SK-N-SH (cell line): ENCODE data around the gene WNT3. TPM values are rescaled to one million over a fixed set of nuclear protein-coding genes. Genes with fewer than 3 reads are reported as not detected.

Experiments
- CTCF ChIA-PET: fragments of 300-600, 350-600 bp; formaldehyde crosslinking; extraction: SDS; loops from one replicate; lab custom pipeline; 2021; lab: Yijun Ruan, JAX
- POLR2A ChIA-PET: fragments of 350-600 bp; sonication (Branson Sonifier 250); formaldehyde crosslinking; extraction: SDS; loops from one replicate; lab custom pipeline; 2020; ENCODE audit warnings: antibody characterized with exemption, inconsistent platforms; lab: Yijun Ruan, JAX
- DNase-seq: peaks from one replicate; pipeline ENCODE4 v3.0.0; 2012
- H2AFZ ChIP-seq: fragments of 200-600 bp; sonication (generic); 2 replicates; pipeline ENCODE4 v1.8.1; 2016; ENCODE audit warnings: antibody characterized with exemption, mild to moderate bottlenecking, low read depth
- H3F3A ChIP-seq: fragments of 200-600 bp; sonication (generic); replicated peaks from 2 replicates; pipeline ENCODE3; 2016; ENCODE audit warnings: antibody characterized with exemption, mild to moderate bottlenecking; ENCODE audit not compliant: insufficient read depth
- H3K27ac ChIP-seq, 2 experiments: fragments of 200-500 bp in 1 of 2; fragments of 200-600 bp in 1 of 2; sonication (Bioruptor generic) in 1 of 2; sonication (generic), shearing (Covaris generic) in 1 of 2; 2 replicates each; pipeline versions ENCODE4 v1.5.1 to v1.6.1; 2014 to 2016; ENCODE audit warnings: low read depth in 2 of 2, inconsistent platforms in 1 of 2, low read length in 1 of 2, mild to moderate bottlenecking in 1 of 2, mixed read lengths in 1 of 2
- H3K27me3 ChIP-seq: fragments of 200-600 bp; sonication (generic), shearing (Covaris generic); 2 replicates; pipeline ENCODE4 v1.6.1; 2016; ENCODE audit warnings: mixed run types; ENCODE audit not compliant: insufficient read depth
- H3K36me3 ChIP-seq, 2 experiments: fragments of 200-500 bp in 1 of 2; fragments of 200-600 bp in 1 of 2; sonication (Bioruptor generic) in 1 of 2; sonication (generic) in 1 of 2; replicated peaks in 1 of 2; 2 replicates each; pipeline versions ENCODE3 to v1.5.1; 2014 to 2016; ENCODE audit warnings: low read length in 1 of 2, mild to moderate bottlenecking in 1 of 2; ENCODE audit not compliant: insufficient read depth in 2 of 2, control insufficient read depth in 1 of 2
- H3K4me1 ChIP-seq, 2 experiments: fragments of 200-500 bp in 1 of 2; fragments of 200-600 bp in 1 of 2; sonication (Bioruptor generic) in 1 of 2; sonication (generic), shearing (Covaris generic) in 1 of 2; 2 replicates each; pipeline versions ENCODE4 v1.5.1 to v1.6.1; 2014 to 2016; ENCODE audit warnings: low read depth in 1 of 2, low read length in 1 of 2, mixed run types in 1 of 2; ENCODE audit not compliant: insufficient read depth in 2 of 2, control insufficient read depth in 1 of 2
- H3K4me2 ChIP-seq: fragments of 200-600 bp; sonication (generic), shearing (Covaris generic); 2 replicates; pipeline ENCODE4 v1.6.1; 2017; ENCODE audit warnings: mixed run types
- H3K4me3 ChIP-seq, 2 experiments: fragments of 200-500 bp in 1 of 2; fragments of 200-600 bp in 1 of 2; sonication (Bioruptor generic) in 1 of 2; sonication (generic), shearing (Covaris generic) in 1 of 2; 2 replicates each; pipeline versions ENCODE4 v1.5.1 to v1.8.1; 2014 to 2016; ENCODE audit warnings: low read depth in 2 of 2, inconsistent platforms in 1 of 2, low read length in 1 of 2, mild to moderate bottlenecking in 1 of 2, mixed read lengths in 1 of 2, moderate library complexity in 1 of 2
- H3K79me2 ChIP-seq: fragments of 200-600 bp; sonication (generic); 2 replicates; pipeline ENCODE4 v1.8.1; 2017; ENCODE audit warnings: mild to moderate bottlenecking; ENCODE audit not compliant: insufficient read depth
- H3K9ac ChIP-seq: fragments of 200-600 bp; sonication (generic); 2 replicates; pipeline ENCODE4 v1.6.1; 2017; ENCODE audit warnings: mixed run types
- H3K9me2 ChIP-seq: fragments of 200-600 bp; sonication (generic); 2 replicates; pipeline ENCODE4 v1.6.1; 2017; ENCODE audit warnings: mixed run types
- H3K9me3 ChIP-seq: fragments of 200-600 bp; sonication (generic); 2 replicates; pipeline ENCODE4 v1.6.1; 2017; ENCODE audit warnings: mixed run types, mild to moderate bottlenecking, moderate library complexity
- H4K20me1 ChIP-seq: fragments of 200-600 bp; sonication (generic); 2 replicates; pipeline ENCODE4 v1.6.1; 2017; ENCODE audit warnings: mild to moderate bottlenecking, mixed run types; ENCODE audit not compliant: insufficient read depth
- CHD2 ChIP-seq: fragments of 150-350 bp; IDR thresholded peaks from 2 replicates; pipeline ENCODE4 v1.6.1; 2018; ENCODE audit warnings: low read length; ENCODE audit not compliant: partially characterized antibody
- ELF1 ChIP-seq: IDR thresholded peaks from 2 replicates; pipeline ENCODE4 v1.4.0; 2012
- EP300 ChIP-seq, 2 experiments: IDR thresholded peaks; 2 replicates each; pipeline versions ENCODE4 v1.4.0 to v1.6.1; 2012; ENCODE audit warnings: borderline replicate concordance in 1 of 2, low read depth in 1 of 2, low read length in 1 of 2
- EZH2phosphoT487 ChIP-seq: fragments of 200-600 bp; sonication (generic); IDR thresholded peaks from 2 replicates; pipeline ENCODE4 v1.6.1; 2017; ENCODE audit warnings: low read depth, mixed run types, mild to moderate bottlenecking, antibody characterized with exemption, moderate library complexity, borderline replicate concordance
- FOSL2 ChIP-seq: IDR thresholded peaks from 2 replicates; pipeline ENCODE4 v1.4.0; 2012; ENCODE audit warnings: low read depth, mild to moderate bottlenecking, moderate library complexity, borderline replicate concordance
- FOXJ3 ChIP-seq: sonication (generic); formaldehyde crosslinking; IDR thresholded peaks from 2 replicates; pipeline ENCODE4 v1.5.1; 2020; ENCODE audit warnings: mild to moderate bottlenecking, missing genetic modification reagents
- FOXM1 ChIP-seq: IDR thresholded peaks from 2 replicates; pipeline ENCODE4 v1.4.0; 2012; ENCODE audit warnings: low read depth, mild to moderate bottlenecking
- GABPA ChIP-seq: IDR thresholded peaks from 2 replicates; pipeline ENCODE4 v1.4.0; 2012; ENCODE audit warnings: low read depth, mild to moderate bottlenecking
- GATA2 ChIP-seq: sonication (generic); formaldehyde crosslinking; IDR thresholded peaks from 2 replicates; pipeline ENCODE4 v1.5.0; 2020; ENCODE audit warnings: mild to moderate bottlenecking, missing genetic modification reagents
- JUND ChIP-seq: IDR thresholded peaks from 2 replicates; pipeline ENCODE4 v1.4.0; 2012
- MAX ChIP-seq: IDR thresholded peaks from 2 replicates; pipeline ENCODE4 v1.4.0; 2012; ENCODE audit warnings: low read depth
- MEF2A ChIP-seq: IDR thresholded peaks from 2 replicates; pipeline ENCODE4 v1.4.0; 2012; ENCODE audit warnings: low read depth, borderline replicate concordance
- MXI1 ChIP-seq: IDR thresholded peaks from 2 replicates; pipeline ENCODE4 v1.6.1; 2012; ENCODE audit warnings: mild to moderate bottlenecking, low read depth, low read length, improper control_type of control experiment
- NFIC ChIP-seq: IDR thresholded peaks from 2 replicates; pipeline ENCODE4 v1.4.0; 2012; ENCODE audit warnings: borderline replicate concordance
- RAD21 ChIP-seq: IDR thresholded peaks from 2 replicates; pipeline ENCODE4 v1.6.1; 2012; ENCODE audit warnings: mild to moderate bottlenecking, low read length
- RCOR1 ChIP-seq: fragments of 150-350 bp; IDR thresholded peaks from 2 replicates; pipeline ENCODE4 v1.6.1; 2017; ENCODE audit warnings: antibody characterized with exemption, low read length
- REST ChIP-seq: IDR thresholded peaks from 2 replicates; pipeline ENCODE4 v1.6.1; 2012; ENCODE audit warnings: mild to moderate bottlenecking, low read depth, low read length, moderate library complexity
- RXRA ChIP-seq: IDR thresholded peaks from 2 replicates; pipeline ENCODE4 v1.4.0; 2012; ENCODE audit warnings: low read depth, mild to moderate bottlenecking, borderline replicate concordance
- SIN3A ChIP-seq: IDR thresholded peaks from 2 replicates; pipeline ENCODE4 v1.6.1; 2012; ENCODE audit warnings: low read depth, mild to moderate bottlenecking, low read length, moderate library complexity, borderline replicate concordance
- SMC3 ChIP-seq: IDR thresholded peaks from 2 replicates; pipeline ENCODE4 v1.6.1; 2012; ENCODE audit warnings: low read depth, low read length, improper control_type of control experiment
- TAF1 ChIP-seq: IDR thresholded peaks from 2 replicates; pipeline ENCODE4 v1.6.1; 2012; ENCODE audit warnings: low read depth, mild to moderate bottlenecking, low read length, moderate library complexity, borderline replicate concordance
- TCF12 ChIP-seq: IDR thresholded peaks from 2 replicates; pipeline ENCODE4 v1.4.0; 2012
- USF1 ChIP-seq: IDR thresholded peaks from 2 replicates; pipeline ENCODE4 v1.4.0; 2012; ENCODE audit warnings: low read depth, borderline replicate concordance
- USF2 ChIP-seq: fragments of 150-350 bp; IDR thresholded peaks from 2 replicates; pipeline ENCODE4 v1.6.1; 2017; ENCODE audit warnings: antibody characterized with exemption, low read length, low read depth, borderline replicate concordance
- YY1 ChIP-seq: IDR thresholded peaks from 2 replicates; pipeline ENCODE4 v1.4.0; 2012; ENCODE audit warnings: low read depth, mild to moderate bottlenecking
- WGBS: methylation state at CpG from one replicate; pipeline ENCODE4 v1.1.6; 2017; ENCODE audit warnings: low lambda C conversion rate; 5-methylcytosine and 5-hydroxymethylcytosine counted together
- polyA plus RNA-seq, 3 experiments: library from polyadenylated mRNA; depleted of rRNA; stranded (reverse); fragments of >200 nt; gene quantifications; 2 replicates each; pipeline ENCODE4 v1.2.3, GENCODE V29; 2012
- TF ChIP-seq, protein P1 (sequence below): IDR thresholded peaks from 2 replicates; pipeline ENCODE4; 2012

The WNT3 gene
- polyA plus RNA-seq, 1 of the 3 experiments (the other 2 are of a cell fraction), result 5.3 TPM

GRCh38 chr17:46737326-46737725, 81.2 kb downstream of the WNT3 start:
- H3K79me2 ChIP-seq, result no peaks in the 10 kb centered on the region
- H3K36me3 ChIP-seq, result no peaks in the 10 kb centered on the region
- DNase-seq, result no peak
- no peaks in the 10 kb centered on the region for H3K9me2 ChIP-seq
- CTCF ChIA-PET, result interaction anchor here (1.2 to 1.5 kb wide), 2 partner anchors 11 to 98 kb away, joined by 4 to 6 read pairs; no protein-coding TSS in a partner anchor
- POLR2A ChIA-PET, result no interaction called here
- H4K20me1 ChIP-seq, result no peaks in the 10 kb centered on the region
- H3K9ac ChIP-seq, result no peak overlapping the region
- TF ChIP-seq FOSL2 (no peak), RXRA (no peak), RCOR1 (no peak), YY1 (no peak), RAD21 (no peak), USF2 (no peak), JUND (no peak), EP300 (IDR thresholded peaks at IDR 0.05; ENCODE audit: borderline replicate concordance in 1 of 2, low read depth in 1 of 2, low read length in 1 of 2) (no peak), USF1 (no peak), TAF1 (no peak), TCF12 (no peak), REST (no peak), SIN3A (no peak), FOXJ3 (no peak)
- H3K4me2 ChIP-seq, result no peak overlapping the region
- peaks cover 36% of the 10 kb centered on the region for H3F3A ChIP-seq
- no peak overlapping the region for H2AFZ ChIP-seq
- H3K27me3 ChIP-seq, result no peaks in the 10 kb centered on the region
- 92% methylated on average over 4 of the region's 4 CpGs for WGBS
- H3K27ac ChIP-seq, result no peak overlapping the region
- H3K9me3 ChIP-seq, result no peaks in the 10 kb centered on the region
- H3K4me1 ChIP-seq, result peaks cover 19 to 45% of the 10 kb centered on the region in 2 experiments
- no peak overlapping the region for H3K4me3 ChIP-seq

DNA sequence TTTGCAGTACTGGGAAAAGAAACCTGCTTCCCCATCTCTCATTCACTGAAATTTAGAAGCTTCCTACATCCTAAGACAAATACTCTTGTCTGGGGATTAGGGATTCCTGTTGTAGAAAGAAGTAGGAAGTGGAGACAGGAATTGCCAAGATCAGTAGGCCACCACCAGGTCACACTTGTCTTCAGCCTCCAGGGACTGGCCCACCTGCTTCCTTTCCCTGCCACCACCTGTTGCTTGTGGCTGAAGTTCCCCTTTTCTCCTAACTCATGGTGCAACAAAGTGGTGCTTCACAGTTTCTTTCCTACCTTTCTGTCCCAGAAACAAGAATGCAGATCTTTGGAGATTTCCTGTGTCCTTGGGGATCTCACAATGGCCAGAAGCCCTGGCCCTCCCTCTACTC, 82.4 kb downstream of the WNT3 start:
- H3K27ac ChIP-seq, result no peak overlapping the region
- no peak overlapping the region for H3K4me2 ChIP-seq
- peaks cover 24 to 41% of the 10 kb centered on the region in 2 experiments for H3K4me1 ChIP-seq
- ChIA-PET CTCF (interaction anchor here (0.9 to 1.5 kb wide), 4 partner anchors 12 to 206 kb away, joined by 3 to 8 read pairs (median 4); no protein-coding TSS in a partner anchor), POLR2A (no interaction called here)
- no peaks in the 10 kb centered on the region for H3K9me3 ChIP-seq
- no peak for DNase-seq
- H3K9me2 ChIP-seq, result no peaks in the 10 kb centered on the region
- H3K27me3 ChIP-seq, result no peaks in the 10 kb centered on the region
- H3F3A ChIP-seq, result peaks cover 24% of the 10 kb centered on the region
- H4K20me1 ChIP-seq, result no peaks in the 10 kb centered on the region
- no peak overlapping the region for H2AFZ ChIP-seq
- H3K79me2 ChIP-seq, result no peaks in the 10 kb centered on the region
- no peak overlapping the region for H3K4me3 ChIP-seq
- H3K9ac ChIP-seq, result no peak overlapping the region
- no peaks in the 10 kb centered on the region for H3K36me3 ChIP-seq
- no peak for TF ChIP-seq CHD2
- no peak for TF ChIP-seq MEF2A
- no peak for TF ChIP-seq MXI1
- no peak for TF ChIP-seq NFIC
- no peak for TF ChIP-seq GABPA
- no peak for TF ChIP-seq GATA2
- no peak for TF ChIP-seq EZH2phosphoT487
- TF ChIP-seq ELF1, result no peak
- TF ChIP-seq, protein P1, sequence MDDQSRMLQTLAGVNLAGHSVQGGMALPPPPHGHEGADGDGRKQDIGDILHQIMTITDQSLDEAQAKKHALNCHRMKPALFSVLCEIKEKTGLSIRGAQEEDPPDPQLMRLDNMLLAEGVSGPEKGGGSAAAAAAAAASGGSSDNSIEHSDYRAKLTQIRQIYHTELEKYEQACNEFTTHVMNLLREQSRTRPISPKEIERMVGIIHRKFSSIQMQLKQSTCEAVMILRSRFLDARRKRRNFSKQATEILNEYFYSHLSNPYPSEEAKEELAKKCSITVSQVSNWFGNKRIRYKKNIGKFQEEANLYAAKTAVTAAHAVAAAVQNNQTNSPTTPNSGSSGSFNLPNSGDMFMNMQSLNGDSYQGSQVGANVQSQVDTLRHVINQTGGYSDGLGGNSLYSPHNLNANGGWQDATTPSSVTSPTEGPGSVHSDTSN, result no peak
- no peak for TF ChIP-seq RXRA
- no peak for TF ChIP-seq SMC3
- no peak for TF ChIP-seq FOXM1
- no peak for TF ChIP-seq MAX
- TF ChIP-seq YY1, result no peak
